GM18519 (cell line): ENCODE data around the gene TPSB2.
"Not testable (repeated sequence)": the region's sequence is repeated elsewhere in the genome, so short reads cannot be mapped to it uniquely, and the experiment has no call there.

ENCODE experiments used
- ATAC-seq: cut with Tn5 transposase; IDR thresholded peaks from one replicate; pipeline ENCODE4 v1.9.1; 2021; ENCODE audit warnings: mild to moderate bottlenecking, moderate library complexity; ENCODE audit not compliant: unreplicated experiment, low FRiP score

TPSB2 gene

GRCh38 chr16:1209081-1209480, 20.9 kb downstream of the TPSB2 start:
- no peak for ATAC-seq

GRCh38 chr16:1208239-1208830, 21.6 kb downstream of the TPSB2 start:
- ATAC-seq, result no peak

DNA sequence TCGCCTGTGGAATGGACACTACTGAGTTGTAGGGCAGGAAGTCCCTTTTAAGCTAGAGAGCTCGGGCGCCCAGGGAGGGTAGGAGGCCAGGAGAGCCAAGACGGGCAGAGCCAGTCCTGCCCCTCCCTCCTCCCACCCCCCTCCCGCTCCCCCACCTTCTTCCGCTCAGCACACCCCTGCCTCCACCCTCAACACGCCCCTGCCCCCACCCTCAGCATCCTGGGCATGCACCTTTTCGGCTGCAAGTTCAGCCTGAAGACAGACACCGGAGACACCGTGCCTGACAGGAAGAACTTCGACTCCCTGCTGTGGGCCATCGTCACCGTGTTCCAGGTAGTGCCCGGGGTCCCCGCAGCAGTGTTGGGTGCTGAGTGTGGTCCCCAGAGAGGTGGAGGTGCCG, 23.2 kb downstream of the TPSB2 start:
- ATAC-seq, result no peak

- no peak for ATAC-seq
Observed at GRCh38 chr16:1206326-1206725, 23.7 kb downstream of the TPSB2 start.

GRCh38 chr16:1204933-1205332, 25.1 kb downstream of the TPSB2 start:
- no peak for ATAC-seq

- no peak for ATAC-seq
Observed at GRCh38 chr16:1202274-1202673, 27.7 kb downstream of the TPSB2 start.

DNA sequence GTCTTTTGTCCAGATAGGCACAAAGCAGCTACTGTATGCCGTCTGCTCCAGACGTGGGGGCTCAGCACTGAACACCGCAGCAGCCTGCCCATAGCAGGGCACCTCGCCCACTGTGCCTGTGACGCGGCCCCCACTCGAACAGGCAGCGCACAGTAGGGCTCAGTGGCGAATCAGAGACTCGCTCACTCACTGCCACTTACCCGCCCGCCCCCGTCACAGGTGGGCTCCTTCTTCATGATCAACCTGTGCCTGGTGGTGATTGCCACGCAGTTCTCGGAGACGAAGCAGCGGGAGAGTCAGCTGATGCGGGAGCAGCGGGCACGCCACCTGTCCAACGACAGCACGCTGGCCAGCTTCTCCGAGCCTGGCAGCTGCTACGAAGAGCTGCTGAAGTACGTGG, 28.5 kb downstream of the TPSB2 start:
- ATAC-seq, result no peak

DNA sequence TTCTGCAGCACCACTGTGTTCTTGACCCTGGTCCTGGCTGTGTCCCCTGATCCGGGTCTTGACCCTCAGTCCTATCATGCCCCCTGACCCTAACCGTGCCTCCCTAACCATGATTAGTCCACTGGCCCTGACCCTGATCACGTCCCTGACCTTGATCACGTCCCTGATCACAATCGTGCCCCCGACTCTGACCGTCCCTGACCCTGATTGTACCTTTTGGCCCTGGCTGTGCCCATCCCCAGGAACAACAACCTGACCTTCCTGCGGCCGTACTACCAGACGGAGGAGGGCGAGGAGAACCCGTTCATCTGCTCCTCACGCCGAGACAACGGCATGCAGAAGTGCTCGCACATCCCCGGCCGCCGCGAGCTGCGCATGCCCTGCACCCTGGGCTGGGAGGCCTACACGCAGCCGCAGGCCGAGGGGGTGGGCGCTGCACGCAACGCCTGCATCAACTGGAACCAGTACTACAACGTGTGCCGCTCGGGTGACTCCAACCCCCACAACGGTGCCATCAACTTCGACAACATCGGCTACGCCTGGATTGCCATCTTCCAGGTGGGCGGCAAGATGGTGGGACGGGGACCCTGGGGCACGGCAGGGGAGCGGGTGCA, 29.9 kb downstream of the TPSB2 start:
- no peak for ATAC-seq

DNA sequence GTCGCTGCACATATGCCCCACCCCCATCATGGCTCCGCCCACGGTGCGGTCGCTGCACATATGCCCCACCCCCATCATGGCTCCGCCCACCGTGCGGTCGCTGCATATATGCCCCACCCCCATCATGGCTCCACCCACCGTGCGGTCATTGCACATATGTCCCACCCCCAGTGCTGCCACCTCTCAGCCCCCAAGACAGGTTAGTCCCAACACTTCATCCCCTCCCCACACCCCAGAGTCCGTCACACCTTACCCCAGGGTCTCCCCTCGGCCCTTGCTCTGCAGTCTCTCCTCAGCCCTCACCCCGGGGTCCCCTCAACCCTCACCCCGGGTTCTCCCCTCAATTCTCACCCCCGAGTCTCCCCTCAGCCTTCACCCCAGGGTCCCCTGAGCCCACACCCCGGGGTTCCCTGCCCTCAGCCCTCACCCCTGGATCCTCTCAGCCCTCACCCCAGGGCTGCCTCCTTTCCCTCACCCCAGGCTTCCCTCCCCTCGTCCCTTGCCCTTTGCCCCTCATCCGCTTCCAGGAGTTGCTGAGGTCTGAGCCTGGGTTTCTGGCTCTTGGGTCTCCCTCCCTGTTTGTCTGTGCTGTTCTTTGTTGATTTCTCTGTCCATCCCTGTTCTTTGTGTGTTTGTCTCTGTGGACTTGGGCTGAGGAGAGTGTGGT, 30.5 kb downstream of the TPSB2 start:
- ATAC-seq, result no peak

DNA sequence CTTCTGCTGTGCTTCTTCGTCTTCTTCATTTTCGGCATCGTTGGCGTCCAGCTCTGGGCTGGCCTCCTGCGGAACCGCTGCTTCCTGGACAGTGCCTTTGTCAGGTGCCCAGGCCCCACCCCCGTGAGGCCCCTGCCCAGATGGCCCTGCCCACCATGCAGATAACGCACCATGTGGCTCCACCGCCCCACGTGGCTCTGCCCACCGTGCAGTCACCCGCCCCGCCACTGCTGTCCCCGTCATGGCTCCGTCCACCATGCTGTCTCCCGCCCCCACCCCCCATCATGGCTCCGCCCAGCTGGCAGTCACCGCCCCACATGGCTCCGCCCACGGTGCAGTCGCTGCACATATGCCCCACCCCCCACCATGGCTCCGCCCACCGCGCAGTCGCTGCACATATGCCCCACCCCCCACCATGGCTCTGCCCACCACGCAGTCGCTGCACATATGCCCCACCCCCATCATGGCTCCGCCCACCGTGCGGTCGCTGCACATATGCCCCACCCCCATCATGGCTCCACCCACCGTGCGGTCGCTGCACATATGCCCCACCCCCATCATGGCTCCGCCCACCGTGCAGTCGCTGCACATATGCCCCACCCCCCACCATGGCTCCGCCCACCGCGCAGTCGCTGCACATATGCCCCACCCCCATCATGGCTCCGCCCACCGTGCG, 31.2 kb downstream of the TPSB2 start:
- not testable (repeated sequence) for ATAC-seq

- no peak for ATAC-seq
Observed at GRCh38 chr16:1198194-1198593, 31.8 kb downstream of the TPSB2 start.

DNA sequence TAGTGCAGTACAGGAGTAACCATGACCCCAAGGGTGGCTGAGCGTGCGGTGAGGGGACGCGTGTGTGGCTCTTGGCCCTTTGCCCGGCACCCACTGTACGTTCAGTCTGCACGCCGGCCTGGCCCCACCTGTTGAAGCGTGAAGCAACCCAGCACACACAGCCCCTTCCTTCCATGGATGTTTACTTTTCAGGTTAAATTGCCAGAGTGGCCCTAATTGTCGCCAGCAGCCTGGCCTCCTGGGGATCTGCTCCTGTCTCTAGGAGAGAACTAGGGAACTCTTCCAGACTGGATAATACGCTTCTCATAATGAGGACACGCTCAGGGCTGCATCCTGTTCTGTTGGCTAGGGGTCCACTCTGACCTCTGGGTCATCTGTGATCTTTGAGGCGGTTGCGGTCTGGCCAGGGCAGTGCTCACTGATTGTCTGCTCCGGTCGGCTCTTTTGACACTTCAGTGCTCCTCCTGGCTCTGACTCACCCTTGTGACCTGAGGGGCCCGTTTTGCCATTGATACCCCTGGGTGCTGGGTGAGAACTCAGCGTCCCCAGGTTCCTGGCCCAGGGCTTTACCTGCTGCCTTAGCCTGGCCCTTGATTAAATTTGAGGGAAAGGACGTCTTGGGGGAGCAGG, 32.6 kb downstream of the TPSB2 start:
- ATAC-seq, result no peak

DNA sequence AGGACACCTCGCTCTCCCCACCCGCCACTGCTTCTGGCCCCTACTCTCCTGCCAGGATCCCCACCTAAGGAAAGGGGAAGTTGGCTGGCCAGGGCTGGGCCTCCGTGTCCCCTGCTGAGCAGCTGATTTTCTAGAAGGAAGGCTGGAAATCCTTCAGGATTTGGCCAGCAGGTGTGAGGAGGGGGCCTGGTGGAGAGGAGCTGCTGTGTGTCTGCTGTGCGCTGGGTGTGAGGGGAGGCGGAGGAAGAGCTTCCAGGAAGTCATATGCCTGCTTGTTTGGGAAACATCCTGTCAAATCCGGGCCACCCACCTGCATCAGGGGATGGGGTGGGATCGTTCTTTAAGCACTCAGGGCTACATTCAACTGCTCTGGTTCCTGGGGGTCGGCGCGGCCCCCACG, 33.5 kb downstream of the TPSB2 start:
- ATAC-seq, result no peak

DNA sequence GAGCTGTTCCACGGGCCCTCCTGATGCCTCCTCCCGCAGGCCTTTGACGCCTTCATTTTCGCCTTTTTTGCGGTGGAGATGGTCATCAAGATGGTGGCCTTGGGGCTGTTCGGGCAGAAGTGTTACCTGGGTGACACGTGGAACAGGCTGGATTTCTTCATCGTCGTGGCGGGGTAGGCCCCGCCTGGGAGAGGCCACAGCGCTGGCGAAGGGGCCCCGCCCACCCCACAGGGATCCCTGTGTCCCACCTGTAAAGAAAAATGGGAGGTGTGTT, 34.7 kb downstream of the TPSB2 start:
- ATAC-seq, result no peak

DNA sequence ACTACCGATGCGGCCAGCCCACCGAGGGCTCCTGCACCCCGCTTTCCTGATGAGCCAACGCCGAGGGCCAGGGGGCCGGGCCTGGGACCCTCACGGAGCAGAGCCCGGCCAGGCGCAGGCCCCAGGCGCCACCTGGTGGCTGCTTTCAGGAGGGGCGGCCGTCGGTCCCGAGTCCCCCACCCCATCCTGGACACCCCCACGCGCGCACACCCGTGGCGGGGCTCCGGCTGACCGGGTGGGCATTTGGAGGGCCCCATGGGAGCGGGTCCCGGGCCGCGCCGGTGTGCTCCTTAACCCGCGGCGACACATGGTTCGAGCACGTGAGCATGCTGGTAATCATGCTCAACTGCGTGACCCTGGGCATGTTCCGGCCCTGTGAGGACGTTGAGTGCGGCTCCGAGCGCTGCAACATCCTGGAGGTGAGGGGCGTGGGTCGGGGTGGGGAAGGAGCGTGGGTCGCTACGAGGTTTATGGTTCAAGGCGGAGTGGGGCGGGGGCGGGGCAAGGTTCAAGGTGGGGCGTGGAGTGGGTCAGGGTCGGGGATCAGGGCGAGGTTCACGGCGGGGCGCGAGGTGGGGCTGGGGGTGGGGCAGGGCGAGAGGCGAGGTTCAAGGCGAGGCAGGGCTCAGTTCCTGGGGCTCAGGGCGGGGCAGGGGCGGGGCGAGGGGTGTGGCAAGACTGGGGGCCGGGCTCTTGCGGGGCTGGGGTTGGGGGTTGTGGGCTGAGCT, 35.2 kb downstream of the TPSB2 start:
- ATAC-seq, result no peak

GRCh38 chr16:1193825-1194581, 36.0 kb downstream of the TPSB2 start:
- no peak for ATAC-seq

GRCh38 chr16:1193143-1193824, 36.7 kb downstream of the TPSB2 start:
- ATAC-seq, result no peak

DNA sequence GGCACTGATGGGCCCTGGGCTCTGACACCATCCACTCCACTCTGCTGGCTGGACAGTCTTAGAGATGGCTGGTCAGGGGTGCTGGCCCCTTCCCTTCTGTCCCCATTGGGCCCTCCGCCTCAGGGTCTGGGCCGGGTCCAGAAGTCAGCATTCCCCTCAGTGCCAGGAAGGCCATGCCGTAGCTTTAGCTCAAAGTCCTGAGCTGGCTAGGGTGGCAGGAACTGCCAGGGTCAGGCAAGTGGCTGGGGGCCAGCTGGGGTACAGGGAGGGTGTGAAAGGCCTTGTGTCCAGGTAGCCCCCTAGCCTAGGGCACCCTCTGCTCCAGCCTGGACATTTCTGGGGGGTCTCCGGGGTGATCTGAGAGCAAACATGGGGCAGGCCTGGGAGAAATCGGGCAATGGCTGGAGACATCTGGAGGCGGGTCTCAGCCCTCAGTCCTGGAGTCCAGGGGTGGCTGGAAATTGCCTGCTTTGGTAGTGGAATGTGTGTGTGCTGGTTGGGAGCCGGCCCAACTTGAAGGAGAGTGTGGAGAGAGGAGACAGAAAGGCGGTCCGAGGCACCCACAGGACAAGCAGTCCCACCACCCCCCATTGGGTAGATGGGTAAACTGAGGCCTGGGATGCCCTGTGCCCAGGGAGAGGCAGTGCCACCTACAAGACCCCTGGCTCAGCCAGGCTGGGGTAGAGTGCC, 37.5 kb downstream of the TPSB2 start:
- no peak for ATAC-seq

GRCh38 chr16:1190789-1191188, 39.2 kb downstream of the TPSB2 start:
- ATAC-seq, result not testable (repeated sequence)
